Epidermal melanocyte (primary cell): ENCODE results near the gene CD200R1.

Experiments used
- DNase-seq: peaks from one replicate; pipeline ENCODE4 v3.0.0; 2011; ENCODE audit warnings: low spot score; ENCODE audit not compliant: insufficient read length

CD200R1 gene

GRCh38 chr3:112974894-112975293 is at the start of gene CD200R1:
Gene CD200R1 (minus strand): TSS chr3:112975103. CDS start chr3:112974857, 246 bp downstream.
- DNase-seq = no peak

GRCh38 chr3:113021471-113021870 is 46.6 kb upstream of the CD200R1 start:
- no peak for DNase-seq

GRCh38 chr3:113019182-113020137 is 44.6 kb upstream of the CD200R1 start:
- peak; percentile 86 for DNase-seq

GRCh38 chr3:113018536-113019181 is 43.8 kb upstream of the CD200R1 start:
- DNase-seq = no peak

- no peak for DNase-seq
These were observed 38.7 kb upstream of the CD200R1 start for GRCh38 chr3:113013593-113013992.

GRCh38 chr3:113008117-113008516 is 33.2 kb upstream of the CD200R1 start:
- DNase-seq = no peak

- DNase-seq = no peak
These were observed 31.6 kb upstream of the CD200R1 start for GRCh38 chr3:113006359-113007056.

- no peak for DNase-seq
These were observed 30.7 kb upstream of the CD200R1 start for GRCh38 chr3:113005611-113006010.

GRCh38 chr3:113002679-113003078 is 27.8 kb upstream of the CD200R1 start:
- DNase-seq = no peak

GRCh38 chr3:113002037-113002436 is 27.1 kb upstream of the CD200R1 start:
- no peak for DNase-seq

GRCh38 chr3:113000691-113001090 is 25.8 kb upstream of the CD200R1 start:
- no peak for DNase-seq

- DNase-seq = no peak
These were observed 20.9 kb upstream of the CD200R1 start for GRCh38 chr3:112995800-112996199.

- peak; percentile 75 for DNase-seq
These were observed 16.0 kb upstream of the CD200R1 start, which contains the start of gene GTPBP8 for GRCh38 chr3:112990672-112991602. Gene GTPBP8 (plus strand): TSS chr3:112990984. CDS start chr3:112991000, 16 bp downstream.

- no peak for DNase-seq
These were observed 12.9 kb upstream of the CD200R1 start for GRCh38 chr3:112987710-112988334.

- peak; percentile 31 for DNase-seq
These were observed 9.6 kb upstream of the CD200R1 start for GRCh38 chr3:112984485-112984884.

- no peak for DNase-seq
These were observed 7.8 kb upstream of the CD200R1 start for GRCh38 chr3:112982710-112983109.

- no peak for DNase-seq
These were observed 5.2 kb upstream of the CD200R1 start for GRCh38 chr3:112980080-112980479.

- DNase-seq = no peak
These were observed 4.4 kb upstream of the CD200R1 start for GRCh38 chr3:112979244-112979832.

- no peak for DNase-seq
These were observed 2.0 kb upstream of the CD200R1 start for GRCh38 chr3:112976953-112977352.

GRCh38 chr3:112976001-112976400 is 1.1 kb upstream of the CD200R1 start:
- DNase-seq = no peak
